OCI-LY7 (cell line): ENCODE measurements around the gene MAD2L2.

Experiments used
- EZH2phosphoT487 ChIP-seq: fragments of 200-600 bp; sonication (generic); IDR thresholded peaks from 2 replicates; pipeline ENCODE4 v1.6.1; 2018; ENCODE audit warnings: low read depth, borderline replicate concordance, mild to moderate bottlenecking, mixed run types, antibody characterized with exemption, low read length, moderate library complexity, mixed read lengths
- TF ChIP-seq, protein P1 (sequence below): fragments of 200-600 bp; sonication (generic); conservative IDR thresholded peaks from 2 replicates; pipeline ENCODE4 v1.5.1; 2014; ENCODE audit warnings: mild to moderate bottlenecking, antibody characterized with exemption, low read length, moderate library complexity, mixed read lengths

DNA sequence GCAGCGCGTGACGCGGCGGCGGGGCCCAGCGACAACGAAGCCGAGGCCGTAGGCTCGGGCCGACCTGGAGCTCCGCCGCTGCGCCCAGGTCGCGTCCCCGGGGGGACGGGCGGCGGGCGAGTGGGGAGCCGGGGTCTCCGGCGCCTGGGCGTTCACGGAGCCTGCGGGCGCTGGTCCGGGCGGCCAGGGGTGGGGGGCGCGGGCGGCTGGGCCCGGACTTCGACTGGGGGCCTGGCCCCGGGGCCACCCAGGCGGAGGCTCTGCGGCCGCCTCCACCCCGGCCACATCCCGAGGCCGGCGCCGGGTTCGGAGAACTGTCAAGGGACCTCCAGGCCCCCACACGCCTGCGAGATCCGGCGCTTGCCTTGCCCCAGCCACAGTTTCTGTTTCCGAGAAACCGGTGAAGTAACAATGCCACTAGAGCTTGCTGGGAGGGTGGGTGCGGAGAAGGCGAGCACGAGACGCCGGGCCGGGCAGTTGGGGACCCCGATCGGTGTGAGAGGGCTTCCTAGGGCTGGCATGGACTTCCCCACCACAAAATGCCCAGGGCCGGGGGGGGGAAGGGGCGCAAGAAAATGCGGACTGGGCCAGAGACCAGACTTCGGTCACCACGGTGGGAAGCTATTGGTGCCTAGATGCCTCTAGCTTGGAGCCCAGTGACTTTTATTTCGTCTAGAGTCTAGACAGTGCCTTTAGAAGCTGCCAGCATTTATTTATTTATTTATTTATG lies 16.4 kb downstream of the MAD2L2 start:
- TF ChIP-seq, protein P1, sequence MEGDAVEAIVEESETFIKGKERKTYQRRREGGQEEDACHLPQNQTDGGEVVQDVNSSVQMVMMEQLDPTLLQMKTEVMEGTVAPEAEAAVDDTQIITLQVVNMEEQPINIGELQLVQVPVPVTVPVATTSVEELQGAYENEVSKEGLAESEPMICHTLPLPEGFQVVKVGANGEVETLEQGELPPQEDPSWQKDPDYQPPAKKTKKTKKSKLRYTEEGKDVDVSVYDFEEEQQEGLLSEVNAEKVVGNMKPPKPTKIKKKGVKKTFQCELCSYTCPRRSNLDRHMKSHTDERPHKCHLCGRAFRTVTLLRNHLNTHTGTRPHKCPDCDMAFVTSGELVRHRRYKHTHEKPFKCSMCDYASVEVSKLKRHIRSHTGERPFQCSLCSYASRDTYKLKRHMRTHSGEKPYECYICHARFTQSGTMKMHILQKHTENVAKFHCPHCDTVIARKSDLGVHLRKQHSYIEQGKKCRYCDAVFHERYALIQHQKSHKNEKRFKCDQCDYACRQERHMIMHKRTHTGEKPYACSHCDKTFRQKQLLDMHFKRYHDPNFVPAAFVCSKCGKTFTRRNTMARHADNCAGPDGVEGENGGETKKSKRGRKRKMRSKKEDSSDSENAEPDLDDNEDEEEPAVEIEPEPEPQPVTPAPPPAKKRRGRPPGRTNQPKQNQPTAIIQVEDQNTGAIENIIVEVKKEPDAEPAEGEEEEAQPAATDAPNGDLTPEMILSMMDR, result no peak
- TF ChIP-seq EZH2phosphoT487, result no peak
